Measurements from ENCODE around the gene CCR3. TPM values are rescaled to one million over a fixed set of nuclear protein-coding genes. Genes with fewer than 3 reads are reported as not detected.

CCR3 gene
- total and polyA plus RNA-seq, 9 of the 15 experiments (the other 6 are each of a cell fraction or from before 2014, with no cell fraction given) = not detected

DNA sequence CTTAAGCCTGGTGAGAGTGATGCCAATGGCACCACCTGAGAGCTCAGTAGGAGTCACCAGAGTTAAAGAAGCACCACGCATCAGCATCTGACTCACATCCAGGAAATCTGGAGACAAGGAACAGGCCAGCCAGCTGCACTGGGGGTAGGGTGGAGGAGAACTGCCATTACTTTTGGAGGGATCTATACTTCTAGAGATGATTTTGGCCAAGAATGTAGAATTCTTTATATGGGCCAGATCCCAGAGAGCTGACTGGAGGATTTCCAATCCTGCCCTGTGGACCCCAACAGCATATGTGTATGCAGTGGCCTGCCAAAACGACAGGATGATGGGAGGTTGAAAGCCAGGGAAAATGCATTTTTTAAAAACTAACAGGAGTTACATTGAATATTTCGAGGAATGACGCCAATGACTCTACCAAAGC, 29.8 kb downstream of the CCR3 start:
- TF ChIP-seq, protein P1, sequence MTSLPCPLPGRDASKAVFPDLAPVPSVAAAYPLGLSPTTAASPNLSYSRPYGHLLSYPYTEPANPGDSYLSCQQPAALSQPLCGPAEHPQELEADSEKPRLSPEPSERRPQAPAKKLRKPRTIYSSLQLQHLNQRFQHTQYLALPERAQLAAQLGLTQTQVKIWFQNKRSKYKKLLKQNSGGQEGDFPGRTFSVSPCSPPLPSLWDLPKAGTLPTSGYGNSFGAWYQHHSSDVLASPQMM (CRISPR knock-in tag; IDR thresholded peaks at IDR 0.05) = no peak
- TF ChIP-seq ZNF282 (CRISPR knock-in tag; IDR thresholded peaks at IDR 0.05) = no peak
- no peak for TF ChIP-seq NCOA2 (IDR thresholded peaks at IDR 0.05; ENCODE audit: partially characterized antibody in 2 of 2)
- TF ChIP-seq NR2C1 (IDR thresholded peaks at IDR 0.05) = no peak
- TF ChIP-seq NR2C1 (tag; IDR thresholded peaks at IDR 0.05) = no peak
- no peak for TF ChIP-seq CBX5 (IDR thresholded peaks at IDR 0.05; ENCODE audit: borderline replicate concordance, low read depth)
- TF ChIP-seq GABPA (tag; conservative IDR thresholded peaks at IDR 0.05; ENCODE audit: low read depth) = no peak
- TF ChIP-seq SPI1 (IDR thresholded peaks at IDR 0.05; ENCODE audit: borderline replicate concordance, low read depth, low read length) = no peak
- no peak for TF ChIP-seq BCOR (IDR thresholded peaks at IDR 0.05)
- no peak for TF ChIP-seq CREB1 (IDR thresholded peaks at IDR 0.05)
- no peak for TF ChIP-seq CREB1 (CRISPR knock-in tag; IDR thresholded peaks at IDR 0.05)
- no peak for TF ChIP-seq RBFOX2 (IDR thresholded peaks at IDR 0.05; ENCODE audit: low read depth, low read length)
- TF ChIP-seq PHTF2 (CRISPR knock-in tag; IDR thresholded peaks at IDR 0.05) = no peak
- H3K4me3 ChIP-seq = no peak overlapping the region
- no peak overlapping the region for H3K9ac ChIP-seq (ENCODE audit: insufficient read depth in 1 of 2, low read depth in 2 of 2, low read length in 2 of 2)
- no peaks in the 10 kb centered on the region for H3K4me1 ChIP-seq (replicated peaks in 1 of 2; ENCODE audit: control insufficient read depth in 2 of 2, insufficient read depth in 2 of 2, low read length in 2 of 2)
- no peak for ATAC-seq
- intact Hi-C loops (cut with micrococcal nuclease) = no loop called here
- CTCF ChIA-PET (ENCODE audit: low intra/inter-chr PET ratio) = no interaction called here
- no peak for DNase-seq (ENCODE audit: extremely low read depth in 1 of 4, low spot score in 3 of 4)
- no peaks in the 10 kb centered on the region for H3K27me3 ChIP-seq (ENCODE audit: control insufficient read depth in 2 of 2, insufficient read depth in 2 of 2, low read length in 2 of 2)
- no peak overlapping the region for H3K27ac ChIP-seq (ENCODE audit: extremely low read depth, low read depth, low read length)
- no peaks in the 10 kb centered on the region for H3K36me3 ChIP-seq (ENCODE audit: control insufficient read depth, insufficient read depth, low read length)
- H3K9me1 ChIP-seq (ENCODE audit: control insufficient read depth, insufficient read depth, low read length) = no peaks in the 10 kb centered on the region
- no peak overlapping the region for H3K4me2 ChIP-seq (ENCODE audit: insufficient read depth, low read length)
- no peaks in the 10 kb centered on the region for H4K20me1 ChIP-seq (replicated peaks; ENCODE audit: control insufficient read depth, insufficient read depth, low read length)
- H3K9me3 ChIP-seq (replicated peaks; ENCODE audit: control insufficient read depth, insufficient read depth, low read depth, low read length) = no peaks in the 10 kb centered on the region
- H3K79me2 ChIP-seq (ENCODE audit: control insufficient read depth, insufficient read depth, low read length) = no peaks in the 10 kb centered on the region
- in situ Hi-C loops (cut with MboI) = no loop called here
- BruUV-seq (replicated peaks) = no TSS peak
- H2AFZ ChIP-seq (ENCODE audit: low read depth, low read length) = no peak overlapping the region
- no peak for FAIRE-seq
- WGBS (ENCODE audit: insufficient coverage, low coverage, missing lambda C conversion rate) = 0% methylated on average over 4 of the region's 4 CpGs
- POLR2A ChIA-PET = no interaction called here

Data from K562 (cell line).